ENCODE measurements around the gene GRK6. TPM values are rescaled to one million over a fixed set of nuclear protein-coding genes. Genes with fewer than 3 reads are reported as not detected.

GRK6 gene
- total RNA-seq, 2 donors from 2014 or later, result 28.6 to 32.4 TPM

DNA sequence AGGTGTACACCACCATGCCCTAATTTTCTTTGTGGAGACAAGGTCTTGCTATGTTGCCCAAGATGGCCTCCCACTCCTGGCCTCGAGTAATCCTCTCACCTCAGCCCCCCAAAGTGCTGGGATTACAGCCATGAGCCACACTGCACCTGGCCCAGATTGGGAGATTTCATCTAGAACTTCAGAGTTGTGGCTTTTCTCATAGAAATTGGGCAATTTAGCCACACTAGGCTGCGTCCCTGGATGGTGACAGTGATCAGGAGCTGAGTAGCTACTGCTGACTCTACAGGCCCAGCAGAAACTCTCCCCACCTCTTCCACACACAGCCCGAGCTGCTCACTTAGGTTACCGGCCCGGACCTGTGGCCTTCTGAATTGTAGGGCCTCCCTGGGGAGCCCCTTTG lies 33.7 kb upstream of the GRK6 start:
- Histone ChIP-seq H3K27me3 (replicated peaks; ENCODE audit: insufficient read depth) (no peaks in the 10 kb centered on the region), H3K36me3 (no peaks in the 10 kb centered on the region), H3K4me1 (replicated peaks) (no peaks in the 10 kb centered on the region), H3K27ac (no peak overlapping the region), H3K4me3 (no peak overlapping the region), H3K9me3 (no peaks in the 10 kb centered on the region)
- intact Hi-C loops (cut with DNase I), result loop anchor here (5.0 kb wide), 1 partner anchor 110 kb away; no protein-coding TSS in a partner anchor
- DNase-seq (ENCODE audit: low spot score), result no peak
- no peak for TF ChIP-seq POLR2AphosphoS5 (IDR thresholded peaks at IDR 0.05)
- TF ChIP-seq, protein P1, sequence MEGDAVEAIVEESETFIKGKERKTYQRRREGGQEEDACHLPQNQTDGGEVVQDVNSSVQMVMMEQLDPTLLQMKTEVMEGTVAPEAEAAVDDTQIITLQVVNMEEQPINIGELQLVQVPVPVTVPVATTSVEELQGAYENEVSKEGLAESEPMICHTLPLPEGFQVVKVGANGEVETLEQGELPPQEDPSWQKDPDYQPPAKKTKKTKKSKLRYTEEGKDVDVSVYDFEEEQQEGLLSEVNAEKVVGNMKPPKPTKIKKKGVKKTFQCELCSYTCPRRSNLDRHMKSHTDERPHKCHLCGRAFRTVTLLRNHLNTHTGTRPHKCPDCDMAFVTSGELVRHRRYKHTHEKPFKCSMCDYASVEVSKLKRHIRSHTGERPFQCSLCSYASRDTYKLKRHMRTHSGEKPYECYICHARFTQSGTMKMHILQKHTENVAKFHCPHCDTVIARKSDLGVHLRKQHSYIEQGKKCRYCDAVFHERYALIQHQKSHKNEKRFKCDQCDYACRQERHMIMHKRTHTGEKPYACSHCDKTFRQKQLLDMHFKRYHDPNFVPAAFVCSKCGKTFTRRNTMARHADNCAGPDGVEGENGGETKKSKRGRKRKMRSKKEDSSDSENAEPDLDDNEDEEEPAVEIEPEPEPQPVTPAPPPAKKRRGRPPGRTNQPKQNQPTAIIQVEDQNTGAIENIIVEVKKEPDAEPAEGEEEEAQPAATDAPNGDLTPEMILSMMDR (IDR thresholded peaks at IDR 0.05), result no peak
- TF ChIP-seq POLR2A (IDR thresholded peaks at IDR 0.05), result no peak
- WGBS, result 78% methylated on average over 5 of the region's 5 CpGs

- Histone ChIP-seq H3K36me3 (no peaks in the 10 kb centered on the region), H3K9me3 (no peaks in the 10 kb centered on the region), H3K4me1 (replicated peaks) (no peaks in the 10 kb centered on the region), H3K27me3 (replicated peaks; ENCODE audit: insufficient read depth) (no peaks in the 10 kb centered on the region), H3K4me3 (no peak overlapping the region), H3K27ac (no peak overlapping the region)
- DNase-seq (ENCODE audit: low spot score), result no peak
- TF ChIP-seq POLR2AphosphoS5 (IDR thresholded peaks at IDR 0.05) (no peak), POLR2A (IDR thresholded peaks at IDR 0.05) (no peak)
- TF ChIP-seq, protein P1 (IDR thresholded peaks at IDR 0.05), result no peak
- 54% methylated on average over 1 of the region's 1 CpG for WGBS
- intact Hi-C loops (cut with DNase I), result loop anchor here (5.0 kb wide), 1 partner anchor 109 kb away; no protein-coding TSS in a partner anchor
These were observed 33.2 kb upstream of the GRK6 start for GRCh38 chr5:177393206-177393765.

DNA sequence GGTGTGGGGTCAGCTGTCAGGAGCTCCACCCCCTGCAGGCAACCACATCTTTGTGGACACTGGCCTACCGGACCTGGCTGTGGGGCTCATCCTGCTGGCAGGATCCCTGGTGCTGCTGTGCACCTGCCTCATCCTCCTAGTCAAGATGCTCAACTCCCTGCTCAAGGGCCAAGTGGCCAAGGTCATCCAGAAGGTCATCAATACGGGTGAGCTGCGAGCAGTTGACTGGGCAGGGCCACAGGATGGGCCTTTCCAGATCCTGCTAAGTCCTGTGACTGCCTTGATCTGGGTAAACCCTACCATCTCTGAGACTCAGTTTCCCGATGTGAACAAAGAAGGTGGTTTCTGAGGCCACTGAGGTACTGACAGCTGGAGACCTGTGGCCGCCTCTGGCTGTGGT lies 32.5 kb upstream of the GRK6 start:
- no peaks in the 10 kb centered on the region for H3K4me1 ChIP-seq (replicated peaks)

DNA sequence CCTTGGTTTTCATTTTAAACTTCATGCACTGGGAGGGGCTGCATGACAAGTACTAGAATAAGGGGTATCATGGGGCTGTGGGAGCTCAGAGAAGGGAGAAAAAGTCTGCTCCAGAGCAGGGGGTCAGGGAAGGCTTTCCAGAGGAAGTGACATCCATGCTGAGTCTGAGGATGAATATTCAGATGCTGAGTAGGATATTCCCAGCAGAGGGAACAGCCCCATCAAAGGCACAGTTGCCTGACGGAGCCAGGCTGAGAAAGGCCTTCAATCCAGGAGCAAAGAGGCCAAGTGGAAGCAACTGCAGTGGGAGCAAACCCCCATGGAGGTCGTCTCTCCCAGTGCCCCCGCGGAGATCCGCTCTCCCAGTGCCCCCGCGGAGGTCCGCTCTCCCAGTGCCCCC lies 30.4 kb upstream of the GRK6 start:
- H3K27ac ChIP-seq, result no peak overlapping the region
- no peaks in the 10 kb centered on the region for H3K4me1 ChIP-seq (replicated peaks)
- WGBS, result 58% methylated on average over 8 of the region's 8 CpGs
- intact Hi-C loops (cut with DNase I), result no loop called here
- TF ChIP-seq, protein P1 (IDR thresholded peaks at IDR 0.05), result no peak
- TF ChIP-seq POLR2A (IDR thresholded peaks at IDR 0.05) (no peak), POLR2AphosphoS5 (IDR thresholded peaks at IDR 0.05) (no peak)
- no peak for DNase-seq (ENCODE audit: low spot score)
- no peaks in the 10 kb centered on the region for H3K9me3 ChIP-seq
- H3K36me3 ChIP-seq, result no peaks in the 10 kb centered on the region
- H3K27me3 ChIP-seq (replicated peaks; ENCODE audit: insufficient read depth), result no peaks in the 10 kb centered on the region
- no peak overlapping the region for H3K4me3 ChIP-seq

More for the DNA sequence above, 32.5 kb upstream of the GRK6 start:
- DNase-seq (ENCODE audit: low spot score), result no peak
- TF ChIP-seq POLR2A (IDR thresholded peaks at IDR 0.05) (no peak), POLR2AphosphoS5 (IDR thresholded peaks at IDR 0.05) (no peak)
- TF ChIP-seq, protein P1 (IDR thresholded peaks at IDR 0.05), result no peak
- Histone ChIP-seq H3K27ac (no peak overlapping the region), H3K4me3 (no peak overlapping the region), H3K36me3 (no peaks in the 10 kb centered on the region), H3K27me3 (replicated peaks; ENCODE audit: insufficient read depth) (no peaks in the 10 kb centered on the region), H3K9me3 (no peaks in the 10 kb centered on the region)
- intact Hi-C loops (cut with DNase I), result loop anchor here (5.0 kb wide), 1 partner anchor 108 kb away; no protein-coding TSS in a partner anchor
- WGBS, result 90% methylated on average over 5 of the region's 5 CpGs

DNA sequence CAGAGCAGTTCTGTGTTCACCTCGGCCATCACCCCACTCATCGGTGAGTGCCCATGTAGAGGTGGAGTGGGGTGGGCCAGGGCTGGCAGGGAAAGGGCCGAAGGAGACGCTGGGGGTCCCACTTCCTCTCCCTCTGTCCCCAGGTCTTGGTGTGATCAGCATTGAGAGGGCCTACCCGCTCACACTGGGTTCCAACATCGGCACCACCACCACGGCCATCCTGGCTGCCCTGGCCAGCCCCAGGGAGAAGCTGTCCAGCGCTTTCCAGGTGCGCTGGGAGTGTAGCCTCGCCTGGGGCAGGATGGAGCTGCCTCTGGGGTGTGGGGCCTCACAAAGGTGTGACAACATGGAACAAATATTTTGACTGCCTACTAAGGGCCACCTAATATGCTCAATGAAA lies 29.7 kb upstream of the GRK6 start:
- H3K9me3 ChIP-seq, result no peaks in the 10 kb centered on the region
- H3K27ac ChIP-seq, result no peak overlapping the region
- WGBS, result 88% methylated on average over 10 of the region's 10 CpGs
- H3K27me3 ChIP-seq (replicated peaks; ENCODE audit: insufficient read depth), result no peaks in the 10 kb centered on the region
- TF ChIP-seq, protein P1 (IDR thresholded peaks at IDR 0.05), result no peak
- TF ChIP-seq POLR2A (IDR thresholded peaks at IDR 0.05) (no peak), POLR2AphosphoS5 (IDR thresholded peaks at IDR 0.05) (no peak)
- no peak overlapping the region for H3K4me3 ChIP-seq
- H3K36me3 ChIP-seq, result no peaks in the 10 kb centered on the region
- intact Hi-C loops (cut with DNase I), result no loop called here
- no peaks in the 10 kb centered on the region for H3K4me1 ChIP-seq (replicated peaks)
- no peak for DNase-seq (ENCODE audit: low spot score)

All from prostate gland (tissue), 2 donors.